PC-9 (cell line): ENCODE results near the gene CCDC124. TPM values are rescaled to one million over a fixed set of nuclear protein-coding genes. Genes with fewer than 3 reads are reported as not detected.

Experiments used
- BruUV-seq: library from RNA; stranded (reverse); fragments of 400-500 nt; replicated peaks from 2 replicates; lab custom pipeline; 2021; lab: Mats Ljungman, UMichigan
- CTCF ChIA-PET: fragments of 300-600 bp; sonication (Branson Sonifier 250); formaldehyde crosslinking; loops from one replicate; lab custom pipeline; 2022; ENCODE audit warnings: antibody characterized with exemption; lab: Charles Lee
- POLR2A ChIA-PET: fragments of 300-600 bp; sonication (Branson Sonifier 250); formaldehyde crosslinking; loops from one replicate; lab custom pipeline; 2022; ENCODE audit warnings: antibody characterized with exemption; ENCODE audit not compliant: unreplicated experiment; lab: Charles Lee
- DNase-seq, 2 experiments: peaks; one replicate each; pipeline versions ENCODE4 v3.0.0 to v3.0.0-alpha.2; 2015 to 2022; ENCODE audit warnings: mixed read lengths in 1 of 2
- H2AFZ ChIP-seq: fragments of 200-600 bp; sonication (generic); 2 replicates; pipeline ENCODE4 v1.8.1; 2017; ENCODE audit warnings: antibody characterized with exemption
- H3F3A ChIP-seq: fragments of 200-600 bp; sonication (generic); 2 replicates; pipeline ENCODE4 v1.8.1; 2017; ENCODE audit warnings: antibody characterized with exemption, mild to moderate bottlenecking, low read depth; ENCODE audit not compliant: insufficient read depth
- H3K27ac ChIP-seq: fragments of 200-600 bp; sonication (generic); 2 replicates; pipeline ENCODE4 v1.6.1; 2016; ENCODE audit warnings: mixed run types
- H3K27me3 ChIP-seq: fragments of 200-600 bp; sonication (generic); 2 replicates; pipeline ENCODE4 v1.6.1; 2016; ENCODE audit warnings: low read depth, mixed run types; ENCODE audit not compliant: insufficient read depth
- H3K36me3 ChIP-seq: fragments of 200-600 bp; sonication (generic); 2 replicates; pipeline ENCODE4 v1.6.1; 2016; ENCODE audit warnings: low read depth, mixed run types
- H3K4me1 ChIP-seq: fragments of 200-600 bp; sonication (generic); replicated peaks from 2 replicates; pipeline ENCODE4 v1.6.1; 2016; ENCODE audit warnings: mixed run types; ENCODE audit not compliant: insufficient read depth
- H3K4me2 ChIP-seq: fragments of 200-600 bp; sonication (generic); 2 replicates; pipeline ENCODE4 v1.6.1; 2017; ENCODE audit warnings: mixed run types
- H3K4me3 ChIP-seq: fragments of 200-600 bp; sonication (generic); 2 replicates; pipeline ENCODE4 v1.6.1; 2016; ENCODE audit warnings: mixed run types
- H3K79me2 ChIP-seq: fragments of 200-600 bp; sonication (generic); 2 replicates; pipeline ENCODE4 v1.6.1; 2017; ENCODE audit warnings: low read depth, mixed run types
- H3K9me2 ChIP-seq: fragments of 200-600 bp; sonication (generic); 2 replicates; pipeline ENCODE4 v1.8.1; 2017; ENCODE audit warnings: mild to moderate bottlenecking; ENCODE audit not compliant: insufficient read depth
- H3K9me3 ChIP-seq: fragments of 200-600 bp; sonication (generic); 2 replicates; pipeline ENCODE4 v1.8.1; 2016; ENCODE audit warnings: low read depth; ENCODE audit not compliant: insufficient read depth
- H4K20me1 ChIP-seq: fragments of 200-600 bp; sonication (generic); 2 replicates; pipeline ENCODE4 v1.8.1; 2017; ENCODE audit not compliant: insufficient read depth
- EZH2 ChIP-seq: fragments of 200-600 bp; sonication (generic); IDR thresholded peaks from 2 replicates; pipeline ENCODE4 v1.8.0; 2017; ENCODE audit warnings: antibody characterized with exemption, low read depth
- intact Hi-C: fragments of 100-400 bp; cut with micrococcal nuclease; formaldehyde crosslinking; loops from one replicate; pipeline ENCODE4 v1.10.0; 2022; ENCODE audit not compliant: unreplicated experiment
- total RNA-seq: library from RNA; stranded (reverse); gene quantifications from 2 replicates; pipeline ENCODE4 v1.2.3, GENCODE V29; 2021
- TF ChIP-seq, protein P1 (sequence below): fragments of 200-600 bp; sonication (generic); conservative IDR thresholded peaks from 2 replicates; pipeline ENCODE4 v1.6.1; 2017; ENCODE audit warnings: mixed run types, antibody characterized with exemption, mild to moderate bottlenecking, moderate library complexity

Gene CCDC124
- total RNA-seq, 1 experiment from 2014 or later: 118 TPM

DNA sequence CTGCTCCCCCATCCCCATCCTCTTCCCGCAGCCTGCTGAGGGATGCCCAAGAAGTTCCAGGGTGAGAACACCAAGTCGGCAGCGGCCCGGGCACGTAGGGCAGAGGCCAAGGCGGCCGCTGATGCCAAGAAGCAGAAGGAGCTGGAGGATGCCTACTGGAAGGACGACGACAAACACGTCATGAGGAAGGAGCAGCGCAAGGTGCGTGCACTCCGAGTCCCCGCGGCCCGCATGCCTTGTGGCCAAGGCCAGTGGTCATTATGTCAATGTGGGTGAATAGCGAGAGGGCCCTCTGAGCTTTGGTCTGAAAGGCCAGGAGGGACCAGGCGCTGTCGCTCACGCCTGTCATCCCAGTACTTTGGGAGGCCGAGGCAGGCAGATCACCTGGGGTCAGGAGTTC, 3.6 kb downstream of the CCDC124 start:
- no peak overlapping the region for H2AFZ ChIP-seq
- H3F3A ChIP-seq: peaks cover 13% of the 10 kb centered on the region
- TF ChIP-seq EZH2: no peak
- TF ChIP-seq, protein P1, sequence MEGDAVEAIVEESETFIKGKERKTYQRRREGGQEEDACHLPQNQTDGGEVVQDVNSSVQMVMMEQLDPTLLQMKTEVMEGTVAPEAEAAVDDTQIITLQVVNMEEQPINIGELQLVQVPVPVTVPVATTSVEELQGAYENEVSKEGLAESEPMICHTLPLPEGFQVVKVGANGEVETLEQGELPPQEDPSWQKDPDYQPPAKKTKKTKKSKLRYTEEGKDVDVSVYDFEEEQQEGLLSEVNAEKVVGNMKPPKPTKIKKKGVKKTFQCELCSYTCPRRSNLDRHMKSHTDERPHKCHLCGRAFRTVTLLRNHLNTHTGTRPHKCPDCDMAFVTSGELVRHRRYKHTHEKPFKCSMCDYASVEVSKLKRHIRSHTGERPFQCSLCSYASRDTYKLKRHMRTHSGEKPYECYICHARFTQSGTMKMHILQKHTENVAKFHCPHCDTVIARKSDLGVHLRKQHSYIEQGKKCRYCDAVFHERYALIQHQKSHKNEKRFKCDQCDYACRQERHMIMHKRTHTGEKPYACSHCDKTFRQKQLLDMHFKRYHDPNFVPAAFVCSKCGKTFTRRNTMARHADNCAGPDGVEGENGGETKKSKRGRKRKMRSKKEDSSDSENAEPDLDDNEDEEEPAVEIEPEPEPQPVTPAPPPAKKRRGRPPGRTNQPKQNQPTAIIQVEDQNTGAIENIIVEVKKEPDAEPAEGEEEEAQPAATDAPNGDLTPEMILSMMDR: no peak
- CTCF ChIA-PET: interaction anchor here (0.7 to 1.5 kb wide), 3 partner anchors 62 to 517 kb away, joined by 3 to 6 read pairs (median 3); partner anchors contain the start of gene MVB12A
- intact Hi-C loops: loop anchor here (5.0 kb wide), 1 partner anchor 216 kb away; the partner anchor contains the start of gene PIK3R2
- no peak for DNase-seq
- no peaks in the 10 kb centered on the region for H3K9me2 ChIP-seq
- no peak overlapping the region for H3K4me3 ChIP-seq
- peaks cover 4% of the 10 kb centered on the region for H3K36me3 ChIP-seq
- POLR2A ChIA-PET: no interaction called here
- H4K20me1 ChIP-seq: no peaks in the 10 kb centered on the region
- no TSS peak for BruUV-seq
- H3K27me3 ChIP-seq: no peaks in the 10 kb centered on the region
- no peak overlapping the region for H3K27ac ChIP-seq
- no peaks in the 10 kb centered on the region for H3K9me3 ChIP-seq
- no peak overlapping the region for H3K4me2 ChIP-seq
- H3K4me1 ChIP-seq: peaks cover 12% of the 10 kb centered on the region
- peaks cover 26% of the 10 kb centered on the region for H3K79me2 ChIP-seq

DNA sequence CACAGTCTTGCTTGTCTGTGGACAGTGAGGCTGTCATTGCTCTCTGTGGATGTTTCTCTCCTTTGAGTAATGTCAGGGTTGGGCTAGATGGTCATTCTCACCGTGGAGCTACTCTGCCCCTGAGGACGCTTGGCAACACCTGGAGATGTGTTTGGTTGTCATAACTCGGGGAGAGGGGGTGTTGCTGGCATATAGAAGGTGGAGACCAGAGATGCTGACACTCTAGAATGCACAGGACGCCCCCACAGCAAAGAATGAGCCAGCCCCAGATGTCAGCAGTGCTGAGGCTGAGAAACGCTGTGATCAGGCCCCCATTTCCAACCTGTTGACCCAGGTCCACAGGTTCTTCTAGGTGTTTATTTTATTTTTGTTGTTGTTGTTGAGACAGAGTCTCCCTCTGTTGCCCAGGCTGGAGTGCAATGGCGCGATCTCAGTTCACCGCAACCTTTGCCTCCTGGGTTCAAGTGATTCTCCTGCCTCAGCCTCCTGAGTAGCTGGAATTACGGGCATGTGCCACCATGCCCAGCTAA, 4.6 kb downstream of the CCDC124 start:
- no TSS peak for BruUV-seq
- CTCF ChIA-PET: interaction anchor here (0.6 to 1.2 kb wide), 3 partner anchors 59 to 1226 kb away, joined by 5 to 6 read pairs (median 6); no protein-coding TSS in a partner anchor
- DNase-seq: no peak
- Histone ChIP-seq H3K9me2 (no peaks in the 10 kb centered on the region), H3K4me2 (no peak overlapping the region), H3K27me3 (no peaks in the 10 kb centered on the region), H4K20me1 (no peaks in the 10 kb centered on the region), H3F3A (peaks cover 13% of the 10 kb centered on the region), H2AFZ (no peak overlapping the region), H3K4me1 (peaks cover 12% of the 10 kb centered on the region), H3K9me3 (no peaks in the 10 kb centered on the region), H3K79me2 (peaks cover 26% of the 10 kb centered on the region), H3K4me3 (no peak overlapping the region), H3K27ac (no peak overlapping the region), H3K36me3 (peaks cover 4% of the 10 kb centered on the region)
- TF ChIP-seq, protein P1: no peak
- TF ChIP-seq EZH2: no peak
- intact Hi-C loops: loop anchor here (5.0 kb wide), 1 partner anchor 215 kb away; the partner anchor contains the start of gene PIK3R2
- POLR2A ChIA-PET: no interaction called here

DNA sequence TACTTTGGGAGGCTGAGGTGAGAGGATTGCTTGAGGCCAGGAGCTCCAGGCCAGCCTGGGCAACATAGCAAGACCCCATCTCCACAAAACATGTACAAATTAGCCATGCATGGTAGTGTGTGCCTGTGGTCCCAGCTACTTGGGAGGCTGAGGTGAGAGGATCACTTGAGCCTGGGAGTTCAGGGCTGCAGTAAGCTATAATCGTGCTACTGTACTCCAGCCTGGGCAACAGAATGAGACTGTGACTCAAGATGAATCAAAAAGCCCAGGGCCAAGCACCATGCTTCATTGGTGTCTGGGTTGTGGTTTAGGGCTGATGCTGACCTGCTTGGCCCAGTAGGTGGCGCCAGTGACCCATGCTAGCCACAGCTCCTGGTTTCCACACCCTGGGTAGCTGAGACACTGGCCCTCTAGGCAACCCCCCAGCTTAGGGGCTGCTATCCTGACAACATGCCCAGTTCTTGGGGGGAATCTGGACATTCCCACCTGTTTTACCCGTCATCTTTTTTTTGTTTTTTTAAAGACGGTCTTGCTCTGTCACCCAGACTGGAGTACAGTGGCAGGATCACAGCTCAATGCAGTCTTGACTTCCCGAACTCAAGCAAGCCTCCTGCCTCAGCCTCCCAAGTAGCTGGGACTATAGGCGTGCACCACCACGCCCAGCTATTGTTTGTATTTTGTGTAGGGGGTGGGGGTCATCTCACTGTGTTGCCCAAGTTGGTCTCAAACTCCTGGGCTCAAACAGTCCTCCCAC, 5.5 kb downstream of the CCDC124 start:
- H3K27me3 ChIP-seq: no peaks in the 10 kb centered on the region
- peak; percentile 75 for DNase-seq
- intact Hi-C loops: loop anchor here (1.0 to 5.0 kb wide), 3 partner anchors 58 to 214 kb away; partner anchors contain the start of gene PIK3R2
- no peak overlapping the region for H3K27ac ChIP-seq
- POLR2A ChIA-PET: interaction anchor here (0.6 to 0.7 kb wide), 2 partner anchors 45 to 340 kb away, joined by 3 to 4 read pairs; no protein-coding TSS in a partner anchor
- H2AFZ ChIP-seq: no peak overlapping the region
- no peaks in the 10 kb centered on the region for H3K9me2 ChIP-seq
- H3F3A ChIP-seq: peaks cover 11% of the 10 kb centered on the region
- TF ChIP-seq, protein P1: peak; percentile 97
- no peak for TF ChIP-seq EZH2
- H4K20me1 ChIP-seq: no peaks in the 10 kb centered on the region
- H3K4me2 ChIP-seq: no peak overlapping the region
- H3K4me3 ChIP-seq: no peak overlapping the region
- peaks cover 23% of the 10 kb centered on the region for H3K79me2 ChIP-seq
- H3K4me1 ChIP-seq: peaks cover 12% of the 10 kb centered on the region
- no TSS peak for BruUV-seq
- CTCF ChIA-PET: interaction anchor here (1.1 to 1.2 kb wide), 2 partner anchors 37 to 58 kb away, joined by 4 to 6 read pairs; no protein-coding TSS in a partner anchor
- H3K36me3 ChIP-seq: peaks cover 4% of the 10 kb centered on the region
- no peaks in the 10 kb centered on the region for H3K9me3 ChIP-seq
